Omental fat pad (tissue), 4 donors: ENCODE measurements around the gene ABCA13. TPM values are rescaled to one million over a fixed set of nuclear protein-coding genes. Genes with fewer than 3 reads are reported as not detected.

Source experiments
- ATAC-seq: fragments of 150-250 bp; one replicate; pipeline ENCODE4 v1.9.1; 2016; ENCODE audit warnings: mild to moderate bottlenecking, moderate library complexity; ENCODE audit not compliant: low FRiP score
- DNase-seq: peaks from one replicate; pipeline ENCODE4 v3.0.0-alpha.2; 2019; ENCODE audit warnings: low spot score
- total RNA-seq, 4 donors: library from RNA; depleted of rRNA; stranded (reverse); fragments of >200 nt; gene quantifications; one replicate each; pipeline ENCODE4 v1.1.0, GENCODE V29; 2016
- TF ChIP-seq, protein P1 (sequence below), 3 donors: fragments of 450-650 bp; IDR thresholded peaks; one replicate each; pipeline ENCODE4 v1.5.1; 2016 to 2017; ENCODE audit warnings: antibody characterized with exemption in 3 of 3, mild to moderate bottlenecking in 3 of 3, moderate library complexity in 2 of 3

Gene ABCA13
- total RNA-seq, 4 donors from 2014 or later = 0.13 to 0.37 (median 0.16) TPM; not detected in 1

- DNase-seq (no peak), ATAC-seq (no peak)
- TF ChIP-seq, protein P1, sequence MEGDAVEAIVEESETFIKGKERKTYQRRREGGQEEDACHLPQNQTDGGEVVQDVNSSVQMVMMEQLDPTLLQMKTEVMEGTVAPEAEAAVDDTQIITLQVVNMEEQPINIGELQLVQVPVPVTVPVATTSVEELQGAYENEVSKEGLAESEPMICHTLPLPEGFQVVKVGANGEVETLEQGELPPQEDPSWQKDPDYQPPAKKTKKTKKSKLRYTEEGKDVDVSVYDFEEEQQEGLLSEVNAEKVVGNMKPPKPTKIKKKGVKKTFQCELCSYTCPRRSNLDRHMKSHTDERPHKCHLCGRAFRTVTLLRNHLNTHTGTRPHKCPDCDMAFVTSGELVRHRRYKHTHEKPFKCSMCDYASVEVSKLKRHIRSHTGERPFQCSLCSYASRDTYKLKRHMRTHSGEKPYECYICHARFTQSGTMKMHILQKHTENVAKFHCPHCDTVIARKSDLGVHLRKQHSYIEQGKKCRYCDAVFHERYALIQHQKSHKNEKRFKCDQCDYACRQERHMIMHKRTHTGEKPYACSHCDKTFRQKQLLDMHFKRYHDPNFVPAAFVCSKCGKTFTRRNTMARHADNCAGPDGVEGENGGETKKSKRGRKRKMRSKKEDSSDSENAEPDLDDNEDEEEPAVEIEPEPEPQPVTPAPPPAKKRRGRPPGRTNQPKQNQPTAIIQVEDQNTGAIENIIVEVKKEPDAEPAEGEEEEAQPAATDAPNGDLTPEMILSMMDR (IDR thresholded peaks at IDR 0.05) = no peak
Observed at GRCh38 chr7:48671656-48672055, 500.4 kb downstream of the ABCA13 start.

- TF ChIP-seq, protein P1 (IDR thresholded peaks at IDR 0.05) = no peak
- DNase-seq = no peak
- ATAC-seq = no peak
Observed at GRCh38 chr7:48681006-48681405, 509.7 kb downstream of the ABCA13 start.

- TF ChIP-seq, protein P1 (IDR thresholded peaks at IDR 0.05) = no peak
- DNase-seq (no peak), ATAC-seq (no peak)
Observed at GRCh38 chr7:48691788-48692187, 520.5 kb downstream of the ABCA13 start.

Other genes starting within 250 kb of the ABCA13 start
- 10 to 100 TPM in 1 of 4 donors, 1 to 10 TPM in 1, under 1 TPM in 2; 0.38 to 81.7 (median 0.82) TPM for gene PKD1L1, start 223.0 kb upstream of the ABCA13 start, total RNA-seq
- gene HUS1, start 191.8 kb upstream of the ABCA13 start, total RNA-seq = 10 to 100 TPM; 21.7 to 43.0 (median 32.2) TPM
- not detected for gene SUN3, start 142.4 kb upstream of the ABCA13 start, total RNA-seq
- under 1 TPM in 1 of 4 donors, not detected in 3; 0.24 TPM for gene C7orf57, start 135.9 kb upstream of the ABCA13 start, total RNA-seq
- gene UPP1, start 82.2 kb upstream of the ABCA13 start, total RNA-seq = 100 to 1,000 TPM in 1 of 4 donors, 10 to 100 TPM in 3; 26.1 to 114 (median 32.6) TPM